Stomach (tissue), 4 donors: ENCODE data around the gene UBE2G1.

Experiments used
- EP300 ChIP-seq: sonication (generic); formaldehyde crosslinking; IDR thresholded peaks from one replicate; pipeline ENCODE4 v1.6.1; 2017; ENCODE audit warnings: antibody characterized with exemption
- POLR2A ChIP-seq, 4 donors: fragments of 450-650 bp; IDR thresholded peaks; one replicate each; pipeline ENCODE4 v1.6.1; 2016; ENCODE audit warnings: antibody characterized with exemption in 4 of 4, control low read depth in 2 of 4, mild to moderate bottlenecking in 1 of 4, moderate library complexity in 1 of 4
- POLR2AphosphoS5 ChIP-seq, 3 donors: sonication (generic); formaldehyde crosslinking; IDR thresholded peaks; one replicate each; pipeline ENCODE4 v1.6.1; 2016; ENCODE audit warnings: antibody characterized with exemption in 3 of 3
- TF ChIP-seq, protein P1 (sequence below), 7 experiments: fragments of 450-650 bp in 4 of 7; fragments of 200-600 bp in 3 of 7; sonication (generic) in 3 of 7; IDR thresholded peaks; one replicate each; pipeline ENCODE4 v1.5.1; 2016 to 2019; ENCODE audit warnings: antibody characterized with exemption in 7 of 7, control low read depth in 2 of 7, mild to moderate bottlenecking in 1 of 7

DNA sequence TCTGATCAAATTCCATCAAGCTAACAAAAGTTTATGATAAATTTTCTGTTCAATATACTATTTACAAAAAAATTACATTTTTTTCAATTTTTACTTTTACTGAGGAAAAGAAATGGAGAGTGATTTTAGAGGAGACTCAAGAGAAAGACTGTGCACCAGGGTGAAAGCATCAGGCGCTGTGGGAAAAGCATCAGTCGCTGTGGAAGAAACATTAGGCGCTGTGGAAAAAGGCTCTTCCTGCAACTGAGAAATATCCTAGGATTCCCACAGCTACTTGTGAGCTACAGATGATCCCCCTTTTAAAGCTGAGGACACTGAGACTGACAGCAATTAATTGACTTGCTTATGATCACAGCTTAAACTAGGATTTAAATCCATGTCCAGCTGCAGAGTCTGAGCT, 107.6 kb downstream of the UBE2G1 start:
- TF ChIP-seq, protein P1, sequence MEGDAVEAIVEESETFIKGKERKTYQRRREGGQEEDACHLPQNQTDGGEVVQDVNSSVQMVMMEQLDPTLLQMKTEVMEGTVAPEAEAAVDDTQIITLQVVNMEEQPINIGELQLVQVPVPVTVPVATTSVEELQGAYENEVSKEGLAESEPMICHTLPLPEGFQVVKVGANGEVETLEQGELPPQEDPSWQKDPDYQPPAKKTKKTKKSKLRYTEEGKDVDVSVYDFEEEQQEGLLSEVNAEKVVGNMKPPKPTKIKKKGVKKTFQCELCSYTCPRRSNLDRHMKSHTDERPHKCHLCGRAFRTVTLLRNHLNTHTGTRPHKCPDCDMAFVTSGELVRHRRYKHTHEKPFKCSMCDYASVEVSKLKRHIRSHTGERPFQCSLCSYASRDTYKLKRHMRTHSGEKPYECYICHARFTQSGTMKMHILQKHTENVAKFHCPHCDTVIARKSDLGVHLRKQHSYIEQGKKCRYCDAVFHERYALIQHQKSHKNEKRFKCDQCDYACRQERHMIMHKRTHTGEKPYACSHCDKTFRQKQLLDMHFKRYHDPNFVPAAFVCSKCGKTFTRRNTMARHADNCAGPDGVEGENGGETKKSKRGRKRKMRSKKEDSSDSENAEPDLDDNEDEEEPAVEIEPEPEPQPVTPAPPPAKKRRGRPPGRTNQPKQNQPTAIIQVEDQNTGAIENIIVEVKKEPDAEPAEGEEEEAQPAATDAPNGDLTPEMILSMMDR (IDR thresholded peaks at IDR 0.05), result no peak
- TF ChIP-seq POLR2A (IDR thresholded peaks at IDR 0.05) (no peak), POLR2AphosphoS5 (IDR thresholded peaks at IDR 0.05) (no peak), EP300 (no peak)
